Activated naive CD4-positive, alpha-beta T cell treated with anti-CD3 and anti-CD28 coated beads, Interleukin-2, amount 50 U/mL, for 16 hours (primary cell): ENCODE measurements around the gene LHX3.
"Not testable (repeated sequence)": the region's sequence is repeated elsewhere in the genome, so short reads cannot be mapped to it uniquely, and the experiment has no call there.

Source experiments
- DNase-seq: peaks from one replicate; pipeline ENCODE4 v3.0.0-alpha.2; 2020

LHX3 gene

DNA sequence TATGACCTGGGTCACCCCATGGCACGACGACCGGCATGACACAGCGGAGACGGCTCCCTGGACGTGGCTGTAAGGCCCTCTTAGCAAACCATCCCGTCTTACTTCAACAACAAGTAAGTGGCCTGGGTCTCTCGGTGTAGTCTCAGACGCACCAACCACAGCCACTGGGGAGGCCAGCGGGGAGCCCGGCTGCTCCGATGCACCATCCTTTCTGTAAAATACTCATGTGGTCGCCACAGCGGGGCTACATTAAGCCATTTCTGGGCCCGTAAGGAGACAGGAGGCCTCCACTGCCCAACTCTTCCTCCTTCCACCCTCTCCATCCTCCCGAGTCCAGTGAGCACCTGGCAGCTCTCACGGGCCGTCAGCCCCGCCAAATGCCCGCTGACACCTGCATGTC is 36.0 kb upstream of the LHX3 start:
- DNase-seq = no peak

DNA sequence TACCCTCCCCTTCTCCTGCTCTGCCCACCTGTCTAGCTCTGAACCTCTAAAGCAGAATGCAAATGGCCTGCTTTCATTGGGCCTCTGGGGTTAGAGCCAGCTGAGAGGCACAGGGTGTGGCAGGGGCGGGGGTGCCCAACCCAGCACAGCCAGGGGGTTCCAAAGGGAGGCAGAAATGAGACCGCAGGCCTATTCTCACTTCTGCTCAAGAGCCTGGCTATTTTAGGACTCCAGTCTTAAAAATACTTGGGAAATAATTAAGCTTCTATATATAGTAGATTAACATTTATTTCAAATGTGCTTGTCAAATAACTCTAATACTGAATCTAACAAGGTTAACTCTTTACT is 35.0 kb upstream of the LHX3 start:
- no peak for DNase-seq

DNA sequence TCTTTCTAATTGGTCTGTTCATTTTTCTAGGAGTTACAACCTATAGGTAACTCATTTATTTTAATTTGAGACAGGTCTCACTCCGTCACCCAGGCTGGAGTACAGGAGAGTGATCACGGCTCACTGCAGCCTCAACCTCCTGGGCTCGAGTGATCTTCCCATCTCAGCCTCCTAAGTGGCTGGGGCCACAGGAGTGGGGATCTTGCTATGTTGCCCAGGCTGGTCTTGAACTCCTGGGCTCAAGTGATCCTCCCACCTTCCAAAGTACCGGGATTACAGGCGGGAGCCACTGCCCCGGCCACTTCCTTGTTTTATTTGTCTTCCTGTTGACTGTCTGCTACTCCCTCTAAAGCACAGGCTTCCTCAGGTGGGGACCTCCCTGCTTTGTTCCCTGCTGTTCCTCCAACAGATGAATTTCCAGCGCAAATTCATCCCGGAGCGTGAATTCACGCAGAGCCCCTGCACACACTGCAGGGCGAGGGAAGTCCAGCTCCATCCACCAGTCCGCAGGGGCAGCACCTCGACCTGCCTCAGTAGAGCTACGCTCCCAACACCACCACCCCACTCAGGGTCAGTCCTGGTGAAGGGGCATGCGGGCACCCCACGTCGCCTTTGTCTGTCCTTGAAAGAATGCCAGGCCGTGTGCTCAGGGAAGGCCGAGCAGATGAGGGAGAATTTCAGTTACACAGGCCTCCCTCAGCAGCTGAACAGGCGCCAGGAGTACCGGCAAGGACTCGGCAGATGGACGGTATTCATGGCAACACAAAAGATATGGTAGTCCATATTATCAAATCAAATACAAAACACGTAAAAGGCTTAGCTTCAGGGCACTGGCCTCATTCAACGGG is 34.4 kb upstream of the LHX3 start:
- DNase-seq = no peak

DNA sequence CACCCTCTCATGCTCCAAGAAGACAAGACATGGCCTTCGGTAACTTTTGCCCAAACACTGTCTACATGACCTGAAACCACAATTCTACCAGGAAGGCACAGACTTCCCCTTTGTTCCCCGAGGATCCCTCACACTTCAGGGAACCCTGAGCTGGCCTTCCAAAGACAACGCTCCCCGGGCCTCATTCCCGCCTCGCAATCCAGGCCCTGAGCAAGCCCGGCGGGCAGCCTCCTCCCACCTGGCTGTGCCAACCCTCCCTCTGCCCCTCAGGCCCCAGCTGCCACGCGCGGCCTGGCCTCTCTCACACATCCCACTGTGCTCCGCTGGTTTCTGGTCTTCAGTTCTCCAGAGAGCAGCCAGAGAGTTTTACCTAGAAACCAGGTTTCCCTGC is 33.4 kb upstream of the LHX3 start:
- no peak for DNase-seq

DNA sequence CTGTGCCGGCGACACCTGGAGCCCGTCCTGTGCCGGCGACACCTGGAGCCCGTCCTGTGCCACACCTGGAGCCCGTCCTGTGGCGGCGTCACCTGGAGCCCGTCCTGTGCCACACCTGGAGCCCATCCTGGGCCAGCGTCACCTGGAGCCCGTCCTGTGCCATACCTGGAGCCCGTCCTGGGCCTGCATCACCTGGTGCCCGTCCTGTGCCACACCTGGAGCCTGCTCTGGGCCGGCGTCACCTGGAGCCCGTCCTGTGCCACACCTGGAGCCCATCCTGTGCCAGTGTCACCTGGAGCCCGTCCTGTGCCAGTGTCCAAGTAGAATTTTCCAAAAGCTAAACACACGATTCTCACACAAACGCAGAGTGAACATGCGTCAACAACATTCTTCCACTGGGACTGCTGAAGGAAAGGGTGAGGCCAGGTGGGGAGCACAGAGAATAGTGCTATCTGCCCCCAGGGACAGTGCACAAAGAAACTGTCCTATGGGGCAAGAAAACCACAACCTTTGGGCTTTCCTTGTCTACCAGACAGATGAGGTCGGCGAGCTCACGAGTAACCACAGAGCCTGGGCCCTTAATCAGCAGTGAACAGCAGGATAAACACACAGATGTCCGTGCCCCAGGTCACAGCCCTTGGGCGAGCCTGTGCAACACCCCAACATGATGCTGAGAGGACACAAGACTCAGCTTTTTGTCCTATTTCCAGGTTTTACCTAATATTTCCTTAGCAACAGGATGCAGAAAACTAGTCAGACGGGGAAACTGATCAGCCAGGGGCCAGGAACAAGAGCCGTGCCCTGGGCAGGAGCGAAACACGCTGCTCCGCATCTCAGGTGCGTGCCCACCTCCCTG is 32.8 kb upstream of the LHX3 start:
- DNase-seq = no peak

DNA sequence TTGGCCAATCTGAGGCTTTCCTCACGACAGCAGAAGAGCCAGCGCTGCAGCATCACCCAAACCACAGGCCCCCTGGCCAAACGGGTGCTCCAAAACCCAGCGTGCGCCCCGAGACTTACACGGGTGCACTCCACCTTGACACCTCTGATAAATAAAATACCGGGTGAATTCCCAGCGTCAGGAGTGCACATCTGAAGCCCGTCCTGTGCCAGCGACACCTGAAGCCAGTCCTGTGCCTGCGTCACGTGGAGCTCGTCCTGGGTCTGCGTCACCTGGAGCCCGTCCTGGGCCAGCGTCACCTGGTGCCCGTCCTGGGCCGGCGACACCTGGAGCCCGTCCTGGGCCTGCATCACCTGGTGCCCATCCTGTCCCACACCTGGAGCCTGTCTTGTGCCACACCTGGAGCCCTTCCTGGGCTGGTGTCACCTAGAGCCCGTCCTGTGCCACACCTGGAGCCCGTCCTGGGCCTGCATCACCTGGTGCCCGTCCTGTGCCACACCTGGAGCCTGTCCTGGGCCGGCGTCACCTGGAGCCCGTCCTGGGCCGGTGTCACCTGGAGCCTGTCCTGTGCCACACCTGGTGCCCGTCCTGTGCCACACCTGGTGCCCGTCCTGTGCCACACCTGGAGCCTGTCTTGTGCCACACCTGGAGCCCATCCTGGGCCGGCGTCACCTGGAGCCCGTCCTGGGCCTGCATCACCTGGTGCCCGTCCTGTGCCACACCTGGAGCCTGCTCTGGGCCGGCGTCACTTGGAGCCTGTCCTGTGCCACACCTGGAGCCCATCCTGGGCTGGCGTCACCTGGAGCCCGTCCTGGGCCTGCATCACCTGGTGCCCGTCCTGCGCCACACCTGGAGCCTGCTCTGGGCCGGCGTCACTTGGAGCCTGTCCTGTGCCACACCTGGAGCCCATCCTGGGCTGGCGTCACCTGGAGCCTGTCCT is 31.8 kb upstream of the LHX3 start:
- not testable (repeated sequence) for DNase-seq

DNA sequence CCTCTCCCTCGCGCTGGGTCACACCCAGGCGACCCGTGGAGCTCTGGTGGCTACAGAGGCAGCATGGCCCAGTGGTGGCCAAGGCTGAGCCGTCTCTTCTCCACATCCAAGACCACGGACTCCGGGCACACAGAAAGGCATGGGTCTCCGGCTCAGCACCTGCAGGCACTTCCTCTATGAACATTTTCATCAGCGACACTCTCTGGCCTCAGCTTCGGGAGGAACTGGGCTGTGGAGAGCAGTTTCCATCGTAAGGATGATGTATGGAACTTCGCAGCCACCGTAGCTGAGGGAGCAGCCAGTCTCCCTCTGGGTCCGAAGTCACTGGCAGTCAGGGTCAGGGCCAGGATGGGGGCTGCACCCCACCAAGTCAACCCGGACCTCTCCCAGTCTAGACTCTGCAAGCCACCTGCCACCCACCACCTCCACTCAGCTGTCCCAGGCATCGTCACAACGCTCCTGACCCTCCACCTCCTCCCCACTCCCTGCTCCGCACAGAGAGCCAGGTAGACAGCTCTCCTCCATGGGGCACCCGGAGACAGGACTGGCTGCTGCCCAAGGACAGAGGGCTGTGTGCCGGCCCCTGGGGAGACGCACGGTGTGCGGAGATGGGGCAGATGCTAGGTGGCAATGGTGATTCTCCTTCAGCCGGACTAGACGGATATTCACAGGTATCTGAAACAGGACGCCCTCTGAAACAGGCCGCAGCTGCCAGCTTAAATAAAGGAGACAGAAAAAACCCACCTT is 31.0 kb upstream of the LHX3 start:
- no peak for DNase-seq

DNA sequence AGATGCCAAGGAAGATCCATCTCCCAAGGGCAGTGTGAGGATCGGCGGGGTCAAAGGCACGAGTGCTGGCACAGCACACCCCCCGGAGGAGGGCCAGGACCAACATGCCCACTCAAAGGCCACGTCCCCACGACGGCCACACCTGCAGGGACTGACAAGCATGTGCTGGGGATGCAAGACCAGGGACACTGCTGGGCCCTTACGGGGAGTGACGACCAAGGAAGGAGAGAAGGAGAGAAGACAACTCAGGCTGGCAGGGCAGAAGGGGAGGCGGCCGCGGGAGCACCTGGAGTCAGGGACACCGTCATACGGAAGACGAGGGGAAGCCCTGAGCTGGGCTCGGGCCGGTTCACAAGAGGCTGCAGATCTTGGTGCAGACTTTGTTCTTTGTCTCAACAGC is 30.2 kb upstream of the LHX3 start:
- no peak for DNase-seq

DNA sequence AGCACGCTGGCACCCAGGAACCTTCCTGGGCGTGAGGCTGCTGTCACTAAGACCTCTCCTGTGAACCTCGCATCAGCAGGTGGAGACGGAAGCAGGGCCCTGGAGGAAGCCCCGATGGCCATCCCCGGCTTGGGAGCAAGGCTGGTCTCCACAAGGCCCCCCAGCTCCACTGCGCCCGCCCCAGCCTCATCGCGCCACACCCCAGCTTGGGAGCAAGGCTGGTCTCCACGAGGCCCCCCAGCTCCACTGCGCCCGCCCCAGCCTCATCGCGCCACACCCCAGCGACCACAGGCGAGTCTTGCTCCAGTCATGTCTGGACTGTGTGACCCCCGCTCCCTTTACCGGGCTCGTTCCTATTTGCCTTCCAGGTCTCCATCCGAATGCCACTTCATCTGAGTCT is 29.7 kb upstream of the LHX3 start:
- DNase-seq = no peak

DNA sequence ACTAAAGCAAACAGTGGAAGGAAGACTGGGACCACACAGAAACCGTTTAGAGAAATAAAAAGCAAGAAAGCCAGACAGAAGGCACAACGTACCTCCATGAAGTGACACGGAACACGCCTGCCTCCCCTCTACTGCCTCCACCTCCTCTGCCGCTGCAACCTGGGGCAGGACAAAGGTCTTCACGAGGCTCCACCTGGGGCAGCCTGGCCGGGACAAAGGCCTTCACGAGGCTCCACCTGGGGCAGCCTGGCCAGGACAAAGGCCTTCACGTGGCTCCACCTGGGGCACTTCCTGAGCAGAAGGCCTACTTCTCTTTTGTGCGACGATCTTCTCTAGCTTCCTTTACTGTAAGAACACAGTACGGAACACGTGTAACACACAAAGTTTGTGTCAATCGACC is 28.9 kb upstream of the LHX3 start:
- DNase-seq = no peak

DNA sequence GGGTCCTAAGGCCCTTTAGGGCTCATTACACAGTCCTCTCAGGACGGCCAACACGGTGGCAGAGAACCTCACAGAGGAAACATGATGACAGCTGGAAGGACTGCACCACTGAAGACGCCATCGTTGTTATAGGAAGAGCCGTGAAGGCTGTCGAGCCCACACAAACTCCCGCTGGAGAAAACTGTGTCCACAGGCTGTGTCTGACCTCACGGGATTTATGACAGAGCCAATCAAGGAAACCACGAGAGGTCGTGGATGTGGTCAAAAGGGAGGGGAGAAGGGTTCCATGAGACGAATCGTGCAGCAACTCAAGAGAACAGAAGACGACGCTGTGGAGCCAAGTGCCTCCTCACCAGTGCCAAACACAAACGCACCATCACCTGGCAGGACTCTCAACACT is 28.5 kb upstream of the LHX3 start:
- DNase-seq = no peak

DNA sequence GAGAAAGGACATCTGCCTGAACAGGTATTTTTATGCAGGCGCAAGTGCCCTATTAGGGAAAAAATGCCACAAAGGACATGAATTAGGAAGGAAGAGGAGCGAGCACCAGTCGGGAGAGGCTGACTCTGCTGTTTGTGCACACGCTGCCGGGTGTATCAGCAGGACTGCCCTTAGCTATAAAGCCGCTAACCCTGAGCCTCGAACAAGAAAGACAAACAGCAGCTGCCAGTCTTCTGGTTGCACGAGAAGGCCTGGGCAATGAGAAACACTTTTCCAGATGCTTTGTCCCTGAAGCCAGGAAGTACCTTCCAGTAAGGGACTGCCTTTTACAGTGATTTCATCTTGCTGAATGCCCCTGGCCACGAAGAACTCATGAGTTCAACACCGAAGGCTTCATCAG is 28.0 kb upstream of the LHX3 start:
- no peak for DNase-seq

DNA sequence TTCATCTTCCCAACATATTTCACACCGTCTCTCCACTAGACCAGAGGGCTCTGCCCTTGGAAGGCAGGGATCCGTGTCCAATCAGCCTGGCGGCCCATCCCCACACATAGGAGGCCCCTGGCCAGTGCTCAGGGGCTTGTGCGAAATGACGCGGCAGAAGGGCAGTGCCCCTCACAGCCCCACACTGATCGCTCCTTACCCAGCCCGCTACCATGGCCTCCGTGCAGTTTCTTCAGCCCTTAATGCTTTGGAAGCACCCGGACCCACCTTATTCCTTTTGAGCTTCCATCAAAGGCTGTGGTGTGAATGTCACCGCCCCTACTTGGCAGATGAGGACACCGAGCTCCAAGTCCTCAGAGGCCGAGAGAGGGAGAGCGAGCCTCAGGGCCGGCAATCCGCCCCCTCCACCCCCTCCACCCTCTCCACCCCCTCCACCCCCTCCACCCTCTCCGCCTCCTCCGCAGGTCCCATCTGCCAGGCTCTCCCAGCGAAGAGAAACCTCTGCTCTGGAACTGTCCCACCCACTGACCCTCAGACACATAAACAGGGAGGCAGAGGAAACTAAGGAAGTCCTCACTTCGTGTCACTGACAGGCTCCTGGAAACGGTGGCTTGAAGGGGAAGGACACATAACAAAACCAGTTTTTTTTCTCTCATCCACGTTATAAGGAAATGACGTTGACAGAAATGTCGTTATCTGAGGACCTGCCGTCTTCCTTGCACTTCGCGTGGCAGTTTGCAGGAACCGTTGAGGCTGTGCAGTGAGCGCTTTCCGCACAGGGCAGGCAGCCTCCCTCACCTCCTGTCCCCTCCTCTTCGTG is 26.8 kb upstream of the LHX3 start:
- no peak for DNase-seq

DNA sequence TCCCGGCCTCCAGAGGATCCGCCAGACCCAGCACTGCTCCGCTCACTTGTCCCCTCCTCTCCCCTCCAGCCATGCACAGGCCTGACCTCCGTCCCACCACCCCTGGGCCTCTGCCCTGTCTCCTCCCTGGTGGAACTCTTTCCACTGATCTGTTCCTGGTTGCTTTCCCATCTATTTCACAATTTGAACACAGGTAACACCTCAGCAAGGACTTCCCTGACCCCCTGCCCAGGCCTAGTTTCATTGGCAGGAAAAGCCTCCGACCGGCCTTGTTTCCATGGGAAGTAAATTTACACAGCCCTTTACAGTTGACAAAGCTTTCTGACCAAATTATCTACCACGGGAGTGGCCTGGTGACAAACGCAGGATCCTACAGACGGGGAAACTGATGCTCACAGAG is 25.8 kb upstream of the LHX3 start:
- no peak for DNase-seq

DNA sequence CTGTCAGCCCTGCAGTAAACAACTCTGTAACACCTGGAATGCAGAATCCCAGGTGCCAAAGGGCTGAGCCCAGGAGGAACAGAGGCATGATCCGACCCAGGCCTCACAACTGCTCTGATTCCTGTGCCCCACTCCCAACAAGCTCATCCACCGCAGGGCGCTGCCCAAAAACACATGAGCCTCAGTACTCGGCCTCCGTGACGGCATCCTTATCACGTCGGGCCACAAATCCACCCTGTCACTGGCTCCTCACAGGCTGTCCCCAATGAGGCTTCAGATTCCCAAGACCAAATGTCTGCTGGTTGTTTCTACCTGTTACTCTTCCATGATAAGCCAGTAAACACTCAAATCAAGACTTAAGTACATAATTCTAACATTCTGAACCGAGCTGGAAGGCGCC is 25.4 kb upstream of the LHX3 start:
- DNase-seq = no peak

DNA sequence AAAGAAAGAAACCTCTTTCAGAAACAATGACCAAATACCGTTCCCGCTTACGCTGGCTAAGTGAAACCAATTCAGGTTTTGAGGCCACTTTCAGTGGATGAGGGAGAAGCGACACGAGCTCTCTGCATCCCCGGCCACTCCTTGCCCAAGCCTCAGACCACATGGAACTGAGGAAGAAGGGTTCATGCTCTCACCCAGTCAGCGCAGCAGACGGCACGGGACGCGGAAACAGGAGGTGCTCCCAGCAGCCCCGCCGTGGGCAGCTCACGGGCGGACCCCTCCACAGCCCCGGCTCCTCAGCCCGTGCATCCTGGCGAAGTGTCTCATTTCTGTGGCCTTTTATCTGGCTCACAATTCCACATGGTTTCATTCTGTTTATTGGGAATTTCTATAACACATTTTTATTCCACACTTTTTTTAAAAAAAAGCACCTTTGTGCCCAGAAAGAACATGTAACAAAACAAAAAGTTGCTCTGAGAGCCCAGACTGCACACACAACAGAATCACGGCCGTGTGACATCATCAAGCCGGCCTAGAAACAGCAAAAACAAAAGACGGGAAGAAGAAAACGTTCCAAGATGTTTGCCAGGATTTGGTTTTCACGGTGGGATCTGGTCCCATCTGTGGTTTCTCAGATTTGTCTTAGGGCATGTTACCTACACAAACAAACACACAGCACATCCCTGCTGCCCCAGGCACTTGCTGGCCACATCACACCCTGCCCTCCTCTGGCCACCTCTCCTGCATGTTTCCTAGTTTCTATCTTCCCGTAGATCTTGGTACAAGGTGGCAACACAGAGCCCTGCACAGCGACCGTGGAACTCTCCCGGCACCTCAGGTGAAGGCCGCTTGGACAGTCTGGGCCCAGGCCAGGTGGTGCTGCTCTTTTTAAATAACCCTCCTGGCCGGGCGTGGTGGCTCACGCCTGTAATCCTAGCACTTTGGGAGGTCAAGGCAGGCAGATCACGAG is 24.5 kb upstream of the LHX3 start:
- no peak for DNase-seq

DNA sequence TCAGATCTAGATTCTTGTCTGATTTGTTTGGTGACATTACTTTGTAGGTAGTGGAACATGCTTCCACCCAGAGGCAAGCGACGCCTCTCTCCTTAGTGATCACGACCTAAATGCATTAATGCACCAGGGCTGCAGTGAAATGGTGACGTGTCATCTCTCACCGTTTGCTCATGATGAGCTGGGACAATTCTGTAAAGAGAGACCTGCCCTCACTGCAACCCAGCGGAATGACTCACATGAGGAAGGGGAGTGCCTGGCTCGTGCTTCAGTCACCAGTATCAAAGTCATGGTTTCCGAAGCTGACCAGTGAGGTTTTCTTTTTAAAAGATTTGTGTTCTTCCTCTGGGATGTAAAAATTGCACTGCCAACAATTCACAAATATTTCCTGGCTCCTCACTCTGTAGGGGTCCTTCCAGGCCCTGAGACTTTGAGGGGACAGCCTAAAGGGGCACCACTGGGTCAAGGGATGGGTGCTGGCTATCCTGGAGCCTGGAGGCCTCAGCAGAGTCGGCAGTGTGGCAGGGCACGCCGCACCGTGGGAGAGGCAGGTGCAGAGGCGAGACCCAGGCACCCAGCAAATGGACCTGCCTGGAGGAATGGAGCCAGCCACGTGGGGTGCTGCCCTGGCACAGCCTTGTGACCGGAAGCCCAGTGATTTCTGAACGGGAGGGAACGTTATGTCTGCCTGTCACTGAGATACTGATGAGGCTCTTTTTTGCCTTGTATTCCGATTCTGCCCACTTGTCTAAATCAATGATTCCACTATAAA is 23.4 kb upstream of the LHX3 start:
- no peak for DNase-seq

DNA sequence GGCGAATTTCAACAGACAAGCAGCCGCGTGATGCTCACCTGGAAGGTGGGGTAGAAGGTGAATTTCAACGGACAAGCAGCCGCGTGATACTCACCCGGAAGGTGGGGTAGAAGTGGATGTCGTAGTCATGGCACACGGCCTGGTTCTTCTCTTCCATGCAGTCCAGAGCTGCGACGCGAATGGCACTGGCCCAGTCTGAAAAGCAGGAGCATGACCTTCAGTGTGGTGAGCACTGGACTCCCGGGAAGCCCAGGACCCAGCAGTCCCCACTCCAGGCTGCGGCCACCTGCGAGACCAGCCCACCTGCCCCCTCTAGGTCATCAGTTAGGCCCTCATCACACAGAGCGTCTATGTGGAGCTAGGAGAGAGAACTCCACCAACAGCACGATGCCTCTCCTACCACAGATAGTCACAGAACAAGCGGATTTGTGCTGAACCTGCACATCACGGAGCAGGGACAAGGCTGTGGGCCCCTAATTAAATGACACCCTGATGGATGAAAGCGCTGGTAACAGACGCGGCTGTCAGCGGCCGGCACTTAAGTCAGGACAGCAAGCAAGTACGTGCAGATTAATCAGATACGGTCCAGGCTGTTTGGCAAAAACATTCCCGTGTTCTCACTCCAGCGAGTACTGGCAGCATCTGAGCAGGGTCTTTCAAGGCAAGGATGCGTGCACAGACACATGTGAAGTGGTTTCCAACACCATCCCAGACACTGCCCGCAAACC is 21.9 kb upstream of the LHX3 start:
- DNase-seq = no peak
